Putamen (tissue), 1 donor: Measurements from ENCODE around the gene RCE1.

Source experiments
- DNase-seq: peaks from one replicate; pipeline ENCODE4 v3.0.0-alpha.2; 2016; ENCODE audit warnings: low spot score

The RCE1 gene

GRCh38 chr11:66856496-66857233 lies 13.4 kb downstream of the RCE1 start, which contains the start of gene LRFN4:
Gene LRFN4, plus strand, starts transcription at chr11:66857064. Its CDS starts 681 bp downstream, at chr11:66857745.
- no peak for DNase-seq

- DNase-seq: no peak
These were observed 14.1 kb downstream of the RCE1 start for GRCh38 chr11:66857234-66857926.

- DNase-seq: no peak
These were observed 14.6 kb downstream of the RCE1 start for GRCh38 chr11:66857927-66858185.

- DNase-seq: no peak
These were observed 15.1 kb downstream of the RCE1 start for GRCh38 chr11:66858186-66858938.

GRCh38 chr11:66858939-66859685 lies 15.9 kb downstream of the RCE1 start:
- no peak for DNase-seq

GRCh38 chr11:66859686-66860448 lies 16.6 kb downstream of the RCE1 start:
- DNase-seq: no peak

- DNase-seq: no peak
These were observed 17.2 kb downstream of the RCE1 start for GRCh38 chr11:66860449-66860831.

- no peak for DNase-seq
These were observed 18.0 kb downstream of the RCE1 start for GRCh38 chr11:66861038-66861773.

- DNase-seq: no peak
These were observed 18.7 kb downstream of the RCE1 start for GRCh38 chr11:66861774-66862558.

- no peak for DNase-seq
These were observed 19.4 kb downstream of the RCE1 start for GRCh38 chr11:66862559-66863037.

- no peak for DNase-seq
These were observed 20.3 kb downstream of the RCE1 start for GRCh38 chr11:66863428-66864125.

GRCh38 chr11:66864172-66864901 lies 21.1 kb downstream of the RCE1 start:
- DNase-seq: no peak

- DNase-seq: no peak
These were observed 21.9 kb downstream of the RCE1 start for GRCh38 chr11:66864924-66865697.

GRCh38 chr11:66866007-66866406 lies 22.8 kb downstream of the RCE1 start:
- DNase-seq: no peak

GRCh38 chr11:66866511-66866986 lies 23.3 kb downstream of the RCE1 start:
- no peak for DNase-seq

GRCh38 chr11:66867425-66868040 lies 24.3 kb downstream of the RCE1 start:
- DNase-seq: no peak

GRCh38 chr11:66868082-66868725 lies 25.0 kb downstream of the RCE1 start:
- no peak for DNase-seq
